HG03175 (cell line): Measurements from ENCODE around the gene GPT2.
A peak's percentile ranks its signal among the peaks of the same experiment; 100 is the strongest.

Experiments
- ATAC-seq: cut with Tn5 transposase; IDR thresholded peaks from one replicate; pipeline ENCODE4 v1.9.1; 2021; ENCODE audit warnings: mild to moderate bottlenecking, moderate library complexity; ENCODE audit not compliant: unreplicated experiment

Gene GPT2

GRCh38 chr16:46954562-46954961 lies 70.4 kb downstream of the GPT2 start:
- ATAC-seq, result no peak

- ATAC-seq, result peak; percentile 56
These were observed 77.5 kb downstream of the GPT2 start for GRCh38 chr16:46961373-46962353.

GRCh38 chr16:46962629-46963028 lies 78.5 kb downstream of the GPT2 start:
- ATAC-seq, result no peak

- ATAC-seq, result no peak
These were observed 83.9 kb downstream of the GPT2 start for GRCh38 chr16:46968063-46968435.

GRCh38 chr16:46970089-46970488 lies 85.9 kb downstream of the GPT2 start:
- ATAC-seq, result no peak

- ATAC-seq, result no peak
These were observed 87.1 kb downstream of the GPT2 start for GRCh38 chr16:46971271-46971670.

- ATAC-seq, result peak; percentile 43
These were observed 88.5 kb downstream of the GPT2 start for GRCh38 chr16:46972429-46973206.

- peak; percentile 86 for ATAC-seq
These were observed 89.2 kb downstream of the GPT2 start, which contains the start of gene DNAJA2 for GRCh38 chr16:46973207-46973995. Gene DNAJA2 (minus strand): TSS chr16:46973674. CDS start chr16:46973572, 102 bp downstream.

GRCh38 chr16:46973996-46974324 lies 89.8 kb downstream of the GPT2 start:
- no peak for ATAC-seq

GRCh38 chr16:46974352-46974751 lies 90.2 kb downstream of the GPT2 start:
- ATAC-seq, result no peak

GRCh38 chr16:46975165-46975564 lies 91.0 kb downstream of the GPT2 start:
- no peak for ATAC-seq

- no peak for ATAC-seq
These were observed 91.8 kb downstream of the GPT2 start for GRCh38 chr16:46975908-46976470.

GRCh38 chr16:46976550-46976949 lies 92.4 kb downstream of the GPT2 start:
- no peak for ATAC-seq
